Measurements from ENCODE around the gene WFDC5. TPM values are rescaled to one million over a fixed set of nuclear protein-coding genes. Genes with fewer than 3 reads are reported as not detected.

WFDC5 gene
- total and polyA plus RNA-seq, 2 experiments from 2014 or later: not detected

GRCh38 chr20:45136911-45137310 lies 21.9 kb upstream of the WFDC5 start:
- TF ChIP-seq JUNB (IDR thresholded peaks at IDR 0.05; ENCODE audit: unreplicated experiment) (no peak), EZH2phosphoT487 (IDR thresholded peaks at IDR 0.05; ENCODE audit: unreplicated experiment) (no peak), EZH2 (IDR thresholded peaks at IDR 0.05; ENCODE audit: low read depth, unreplicated experiment) (no peak), ZNF114 (CRISPR knock-in tag; IDR thresholded peaks at IDR 0.05) (no peak), ZNF331 (CRISPR knock-in tag; IDR thresholded peaks at IDR 0.05; ENCODE audit: low read depth) (no peak), POLR2AphosphoS5 (IDR thresholded peaks at IDR 0.05; ENCODE audit: low read depth) (no peak), ETS1 (IDR thresholded peaks at IDR 0.05) (no peak), CREB1 (CRISPR knock-in tag; IDR thresholded peaks at IDR 0.05; ENCODE audit: low read depth) (no peak), ZNF462 (CRISPR knock-in tag; IDR thresholded peaks at IDR 0.05) (no peak), REST (IDR thresholded peaks at IDR 0.05; ENCODE audit: unreplicated experiment) (no peak), STAT1 (IDR thresholded peaks at IDR 0.05; ENCODE audit: unreplicated experiment) (no peak), NANOG (IDR thresholded peaks at IDR 0.05; ENCODE audit: borderline replicate concordance) (no peak), CTCF (conservative IDR thresholded peaks at IDR 0.05; ENCODE audit: low read depth in 2 of 2) (no peak)
- ATAC-seq: no peak
- Histone ChIP-seq H4K20me1 (replicated peaks; ENCODE audit: insufficient read depth) (no peaks in the 10 kb centered on the region), H3F3A (replicated peaks; ENCODE audit: low read depth) (no peaks in the 10 kb centered on the region), H3K4me3 (no peak overlapping the region), H3K79me2 (replicated peaks; ENCODE audit: insufficient read depth) (no peaks in the 10 kb centered on the region), H3K27ac (ENCODE audit: low read depth) (no peak overlapping the region), H3K9me2 (ENCODE audit: insufficient read depth) (0 out of 2 replicates have a peak, but pooled peaks cover 10% of the 10 kb centered on the region), H3K4me2 (no peak overlapping the region), H3K36me3 (ENCODE audit: insufficient read depth) (no peaks in the 10 kb centered on the region), H3K4me1 (ENCODE audit: insufficient read depth) (no peaks in the 10 kb centered on the region), H2AFZ (no peak overlapping the region), H3K27me3 (ENCODE audit: insufficient read depth) (no peaks in the 10 kb centered on the region)
- H3K9me3 Mint-ChIP-seq: no peaks in the 10 kb centered on the region
- H3K27ac Mint-ChIP-seq: no peak overlapping the region
- no peak for DNase-seq (ENCODE audit: low spot score)
- no peaks in the 10 kb centered on the region for H3K36me3 Mint-ChIP-seq (ENCODE audit: low read depth)
- no peaks in the 10 kb centered on the region for H3K4me1 Mint-ChIP-seq
- H3K27me3 Mint-ChIP-seq (ENCODE audit: insufficient read depth, low read depth, poor library complexity): no peaks in the 10 kb centered on the region
- no peak overlapping the region for H3K4me3 Mint-ChIP-seq
